ENCODE results near the gene KDM6A.

Gene KDM6A

DNA sequence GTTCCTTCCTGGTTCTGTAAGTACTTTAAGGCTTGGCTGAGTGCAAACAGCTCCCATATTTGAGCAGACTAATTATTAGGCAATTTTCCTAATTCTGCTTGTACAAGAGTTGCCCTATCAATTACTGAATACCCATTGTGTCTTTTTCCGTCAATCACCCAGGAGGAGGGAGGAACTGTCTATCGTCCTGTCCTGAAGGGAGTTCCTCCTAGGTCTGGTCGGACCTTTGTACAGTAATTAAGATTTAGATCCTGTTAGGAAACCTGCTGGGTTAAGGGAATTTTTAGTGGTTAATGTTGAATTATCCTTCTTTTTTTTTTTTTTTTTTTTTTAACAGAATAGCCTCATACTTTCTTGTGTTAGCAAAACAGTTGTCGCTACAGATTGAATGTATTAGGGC lies 130.1 kb downstream of the KDM6A start:
- DNase-seq (ENCODE audit: low read depth): no peak
- TF ChIP-seq, protein P1, sequence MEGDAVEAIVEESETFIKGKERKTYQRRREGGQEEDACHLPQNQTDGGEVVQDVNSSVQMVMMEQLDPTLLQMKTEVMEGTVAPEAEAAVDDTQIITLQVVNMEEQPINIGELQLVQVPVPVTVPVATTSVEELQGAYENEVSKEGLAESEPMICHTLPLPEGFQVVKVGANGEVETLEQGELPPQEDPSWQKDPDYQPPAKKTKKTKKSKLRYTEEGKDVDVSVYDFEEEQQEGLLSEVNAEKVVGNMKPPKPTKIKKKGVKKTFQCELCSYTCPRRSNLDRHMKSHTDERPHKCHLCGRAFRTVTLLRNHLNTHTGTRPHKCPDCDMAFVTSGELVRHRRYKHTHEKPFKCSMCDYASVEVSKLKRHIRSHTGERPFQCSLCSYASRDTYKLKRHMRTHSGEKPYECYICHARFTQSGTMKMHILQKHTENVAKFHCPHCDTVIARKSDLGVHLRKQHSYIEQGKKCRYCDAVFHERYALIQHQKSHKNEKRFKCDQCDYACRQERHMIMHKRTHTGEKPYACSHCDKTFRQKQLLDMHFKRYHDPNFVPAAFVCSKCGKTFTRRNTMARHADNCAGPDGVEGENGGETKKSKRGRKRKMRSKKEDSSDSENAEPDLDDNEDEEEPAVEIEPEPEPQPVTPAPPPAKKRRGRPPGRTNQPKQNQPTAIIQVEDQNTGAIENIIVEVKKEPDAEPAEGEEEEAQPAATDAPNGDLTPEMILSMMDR (IDR thresholded peaks at IDR 0.05; ENCODE audit: insufficient read depth, low read depth, low read length, missing control alignments): no peak
- no peak overlapping the region for H3K4me3 ChIP-seq (ENCODE audit: low read depth, low read length)

DNA sequence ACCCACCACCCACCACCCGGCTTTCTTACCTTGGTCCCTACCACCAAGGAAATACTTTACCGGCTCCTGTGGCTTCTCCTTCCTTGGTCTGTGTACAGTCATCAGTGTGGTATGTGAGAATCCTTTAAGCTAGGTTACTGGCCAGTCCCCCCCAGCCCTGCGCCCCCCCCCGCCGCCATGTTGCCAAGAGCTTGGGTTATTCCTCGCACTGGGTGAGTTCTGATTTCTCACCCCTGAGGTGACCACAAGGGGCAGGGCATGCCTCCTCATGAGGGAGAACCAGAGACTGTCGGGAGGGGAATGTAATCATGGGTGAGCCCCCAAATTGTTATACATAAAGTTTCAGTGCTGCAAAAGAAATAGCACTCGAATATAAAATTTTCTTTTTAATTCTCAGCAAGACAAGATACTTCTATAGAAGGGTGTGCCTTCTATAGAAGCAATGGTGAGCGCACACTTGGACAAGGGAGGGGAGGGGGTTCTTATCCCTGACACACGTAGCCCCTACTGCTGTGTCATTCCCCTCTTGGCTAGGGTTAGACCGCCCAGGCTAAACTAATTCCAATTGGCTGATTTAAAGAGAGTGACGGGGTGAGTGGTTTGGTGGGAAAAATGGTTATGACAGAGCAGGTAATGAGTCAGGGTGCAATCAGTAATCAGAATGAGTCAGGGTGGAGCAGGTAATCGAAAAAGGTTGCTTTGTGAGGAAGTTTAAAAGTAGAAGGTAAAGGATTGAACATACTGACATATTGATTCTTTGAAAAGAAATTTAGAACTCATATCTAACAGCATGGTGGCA lies 133.2 kb downstream of the KDM6A start:
- no peak for DNase-seq (ENCODE audit: low read depth)
- no peak overlapping the region for H3K4me3 ChIP-seq (ENCODE audit: low read depth, low read length)
- TF ChIP-seq, protein P1 (IDR thresholded peaks at IDR 0.05; ENCODE audit: insufficient read depth, low read depth, low read length, missing control alignments): no peak

DNA sequence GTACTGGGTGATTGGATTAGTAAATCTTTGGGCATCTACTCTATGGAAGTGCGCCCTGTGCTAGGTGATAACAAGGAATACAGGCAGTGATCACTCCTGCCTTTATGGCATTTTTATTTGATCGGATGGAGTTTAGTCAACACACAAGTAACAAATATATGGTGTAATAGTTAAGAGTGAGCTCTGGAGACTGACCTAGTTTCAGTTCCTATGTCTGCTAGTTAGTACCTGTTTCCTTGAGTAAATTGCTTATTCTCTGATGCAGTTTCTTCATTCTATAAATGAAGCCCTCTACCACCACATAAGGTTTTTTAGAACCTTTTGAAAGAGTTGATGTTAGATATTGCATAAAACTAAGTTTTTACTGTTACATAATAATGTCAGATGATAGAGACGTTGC lies 134.6 kb downstream of the KDM6A start:
- TF ChIP-seq, protein P1 (IDR thresholded peaks at IDR 0.05; ENCODE audit: insufficient read depth, low read depth, low read length, missing control alignments): no peak
- DNase-seq (ENCODE audit: low read depth): peak; percentile 61
- H3K4me3 ChIP-seq (ENCODE audit: low read depth, low read length): no peak overlapping the region

DNA sequence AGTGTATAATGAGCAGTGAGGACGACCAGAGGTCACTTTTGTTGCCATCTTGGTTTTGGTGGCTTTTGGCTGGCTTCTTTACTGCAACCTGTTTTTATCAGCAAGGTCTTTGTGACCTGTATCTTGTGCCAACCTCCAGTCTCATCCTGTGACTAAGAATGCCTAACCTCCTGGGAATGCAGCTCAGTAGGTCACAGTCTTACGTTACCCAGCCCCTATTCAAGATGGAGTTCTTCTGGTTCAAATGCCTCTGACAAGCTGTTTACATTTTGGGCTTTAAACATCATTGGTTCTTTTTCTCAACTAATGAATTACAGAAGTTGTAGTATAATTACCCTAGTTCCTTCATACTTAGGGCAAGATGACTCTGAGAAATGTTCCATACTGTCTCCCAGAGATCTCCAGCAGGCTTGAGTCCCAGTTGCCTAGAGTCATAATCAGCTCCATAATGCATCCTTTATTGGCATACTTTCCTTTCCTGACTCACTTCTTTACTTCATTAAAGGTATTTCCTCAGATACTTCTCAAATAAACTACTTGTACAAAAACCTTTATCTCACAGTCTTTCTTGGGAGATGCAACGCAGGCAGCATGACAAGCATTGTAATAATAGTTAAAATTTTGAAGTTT lies 136.5 kb downstream of the KDM6A start:
- no peak for DNase-seq (ENCODE audit: low read depth)
- TF ChIP-seq, protein P1 (IDR thresholded peaks at IDR 0.05; ENCODE audit: insufficient read depth, low read depth, low read length, missing control alignments): no peak
- no peak overlapping the region for H3K4me3 ChIP-seq (ENCODE audit: low read depth, low read length)

DNA sequence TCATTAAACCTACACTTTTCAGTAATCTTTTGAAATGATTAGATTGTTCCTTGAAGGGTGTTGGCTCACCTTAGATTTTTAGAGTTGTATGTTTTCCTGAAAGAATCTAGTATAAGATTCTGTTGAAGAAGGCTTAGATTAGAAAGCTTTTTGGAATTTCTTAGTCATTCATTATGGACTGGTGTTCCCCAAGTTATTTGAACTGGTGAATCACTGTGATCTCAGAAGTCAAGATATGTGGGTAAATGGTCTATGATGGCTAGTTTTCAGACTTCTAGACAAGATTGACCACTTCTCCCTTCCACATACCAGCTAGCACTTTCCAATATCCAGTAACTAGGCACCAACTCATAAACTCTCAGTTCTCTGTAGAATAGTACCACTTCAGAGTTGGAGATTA lies 138.1 kb downstream of the KDM6A start:
- TF ChIP-seq, protein P1 (IDR thresholded peaks at IDR 0.05; ENCODE audit: insufficient read depth, low read depth, low read length, missing control alignments): no peak
- H3K4me3 ChIP-seq (ENCODE audit: low read depth, low read length): no peak overlapping the region
- no peak for DNase-seq (ENCODE audit: low read depth)

DNA sequence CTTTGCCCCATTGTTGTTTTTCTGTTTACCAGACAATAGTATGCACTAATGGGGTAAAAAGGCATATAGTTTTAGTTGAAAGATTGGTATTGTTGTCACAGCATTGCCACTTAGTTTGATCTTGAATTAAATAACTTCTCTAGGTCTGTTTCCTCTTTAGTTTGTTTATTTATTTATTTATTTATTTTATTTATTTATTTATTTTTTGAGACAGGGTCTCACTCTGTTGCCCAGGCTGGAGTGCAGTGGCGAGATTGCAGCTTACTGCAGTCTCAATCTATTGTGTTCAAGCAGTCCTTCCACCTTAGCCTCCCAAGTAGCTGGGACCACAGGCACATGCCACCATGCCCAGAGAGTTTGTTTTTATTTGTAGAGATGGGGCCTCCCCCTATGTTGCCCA lies 138.6 kb downstream of the KDM6A start:
- DNase-seq (ENCODE audit: low read depth): no peak
- H3K4me3 ChIP-seq (ENCODE audit: low read depth, low read length): no peak overlapping the region
- TF ChIP-seq, protein P1 (IDR thresholded peaks at IDR 0.05; ENCODE audit: insufficient read depth, low read depth, low read length, missing control alignments): no peak

Data from GM12865 (cell line).